Suprapubic skin (tissue), 3 donors: ENCODE measurements around the gene NOS1AP.

Experiments
- POLR2AphosphoS5 ChIP-seq, 3 donors: sonication (generic); formaldehyde crosslinking; IDR thresholded peaks; one replicate each; pipeline ENCODE4 v1.6.1; 2017; ENCODE audit warnings: antibody characterized with exemption in 3 of 3
- TF ChIP-seq, protein P1 (sequence below), 2 donors: fragments of 200-600 bp in 1 of 2; fragments of 450-650 bp in 1 of 2; sonication (generic) in 1 of 2; IDR thresholded peaks; one replicate each; pipeline ENCODE4 v1.5.1; 2016 to 2019; ENCODE audit warnings: antibody characterized with exemption in 2 of 2, mild to moderate bottlenecking in 1 of 2, moderate library complexity in 1 of 2

DNA sequence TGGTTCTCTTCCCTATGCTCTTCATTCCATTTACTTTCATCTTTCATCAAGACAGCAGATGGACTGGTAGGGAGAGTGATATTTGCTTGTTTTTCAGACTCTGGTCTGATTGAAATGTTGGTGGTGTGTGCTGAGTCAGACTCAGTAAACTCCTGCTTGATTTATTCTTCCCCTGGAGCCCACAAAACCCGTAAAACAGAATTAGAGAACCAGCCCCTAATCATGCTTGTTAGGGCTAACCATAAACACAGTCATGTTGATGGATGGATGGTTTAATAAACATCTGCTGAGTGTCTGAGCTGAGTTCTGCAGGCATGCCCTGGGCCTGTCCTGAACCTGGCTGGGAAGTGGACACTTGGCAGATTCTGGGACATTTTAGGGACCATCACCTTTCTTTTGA, 24.8 kb downstream of the NOS1AP start:
- TF ChIP-seq, protein P1, sequence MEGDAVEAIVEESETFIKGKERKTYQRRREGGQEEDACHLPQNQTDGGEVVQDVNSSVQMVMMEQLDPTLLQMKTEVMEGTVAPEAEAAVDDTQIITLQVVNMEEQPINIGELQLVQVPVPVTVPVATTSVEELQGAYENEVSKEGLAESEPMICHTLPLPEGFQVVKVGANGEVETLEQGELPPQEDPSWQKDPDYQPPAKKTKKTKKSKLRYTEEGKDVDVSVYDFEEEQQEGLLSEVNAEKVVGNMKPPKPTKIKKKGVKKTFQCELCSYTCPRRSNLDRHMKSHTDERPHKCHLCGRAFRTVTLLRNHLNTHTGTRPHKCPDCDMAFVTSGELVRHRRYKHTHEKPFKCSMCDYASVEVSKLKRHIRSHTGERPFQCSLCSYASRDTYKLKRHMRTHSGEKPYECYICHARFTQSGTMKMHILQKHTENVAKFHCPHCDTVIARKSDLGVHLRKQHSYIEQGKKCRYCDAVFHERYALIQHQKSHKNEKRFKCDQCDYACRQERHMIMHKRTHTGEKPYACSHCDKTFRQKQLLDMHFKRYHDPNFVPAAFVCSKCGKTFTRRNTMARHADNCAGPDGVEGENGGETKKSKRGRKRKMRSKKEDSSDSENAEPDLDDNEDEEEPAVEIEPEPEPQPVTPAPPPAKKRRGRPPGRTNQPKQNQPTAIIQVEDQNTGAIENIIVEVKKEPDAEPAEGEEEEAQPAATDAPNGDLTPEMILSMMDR (IDR thresholded peaks at IDR 0.05) = no peak
- no peak for TF ChIP-seq POLR2AphosphoS5 (IDR thresholded peaks at IDR 0.05)
